HG02610 (cell line): ENCODE data around the gene DLEC1.
"Not testable (repeated sequence)": the region's sequence is repeated elsewhere in the genome, so short reads cannot be mapped to it uniquely, and the experiment has no call there.

ENCODE experiments used
- ATAC-seq: cut with Tn5 transposase; IDR thresholded peaks from one replicate; pipeline ENCODE4 v1.9.1; 2021; ENCODE audit warnings: mild to moderate bottlenecking, moderate library complexity; ENCODE audit not compliant: unreplicated experiment

DLEC1 gene

GRCh38 chr3:38017445-38018295, 21.3 kb upstream of the DLEC1 start:
- no peak for ATAC-seq

DNA sequence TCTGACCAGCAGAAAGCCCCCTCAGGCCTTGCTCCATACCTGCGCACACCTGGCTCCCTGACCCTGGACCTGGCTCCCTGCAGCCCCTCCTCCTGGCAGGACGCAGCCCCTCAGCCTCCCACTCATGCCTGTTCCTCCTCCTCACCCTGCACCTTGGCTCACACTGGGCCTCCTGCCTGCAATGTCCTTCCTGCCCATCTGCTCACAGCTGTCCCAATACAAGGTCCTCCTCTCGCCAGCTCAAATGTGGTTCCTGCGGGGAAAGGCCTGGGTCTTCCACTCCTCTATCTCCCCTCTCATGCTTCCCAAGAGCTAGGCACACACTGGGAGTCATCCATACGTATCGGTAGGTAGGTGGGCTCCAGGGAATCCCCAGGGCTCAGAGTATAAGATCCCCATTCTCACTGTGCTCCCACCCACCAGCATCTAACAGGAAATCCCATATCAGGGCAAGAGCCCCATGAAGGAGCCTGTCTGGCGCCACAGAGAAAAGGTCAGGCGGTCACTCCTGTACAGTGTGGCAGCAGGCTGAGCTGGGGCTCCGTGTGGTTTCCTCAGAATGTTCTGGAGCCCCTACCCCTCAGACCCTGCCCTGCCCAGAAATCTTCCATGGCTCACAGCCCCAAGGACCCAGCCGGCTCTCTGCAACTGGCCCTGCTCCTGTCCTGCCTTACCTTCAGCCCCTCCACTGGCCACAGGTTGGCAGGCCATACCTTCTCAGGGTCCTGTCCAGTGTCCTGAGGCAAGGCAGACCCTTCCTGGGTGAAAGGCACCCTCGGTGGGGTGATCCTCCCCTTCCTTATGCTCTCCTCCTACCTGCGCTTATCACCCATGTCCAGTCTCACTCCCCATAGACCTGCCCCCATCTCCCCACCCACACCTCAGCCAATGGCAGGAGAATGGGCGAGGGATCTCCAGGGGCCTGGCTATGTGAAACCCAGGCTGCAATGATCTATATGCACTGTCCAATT, 20.4 kb upstream of the DLEC1 start:
- no peak for ATAC-seq

GRCh38 chr3:38019658-38020341, 19.2 kb upstream of the DLEC1 start:
- no peak for ATAC-seq

- ATAC-seq: no peak
These were observed 18.7 kb upstream of the DLEC1 start for GRCh38 chr3:38020342-38020726.

DNA sequence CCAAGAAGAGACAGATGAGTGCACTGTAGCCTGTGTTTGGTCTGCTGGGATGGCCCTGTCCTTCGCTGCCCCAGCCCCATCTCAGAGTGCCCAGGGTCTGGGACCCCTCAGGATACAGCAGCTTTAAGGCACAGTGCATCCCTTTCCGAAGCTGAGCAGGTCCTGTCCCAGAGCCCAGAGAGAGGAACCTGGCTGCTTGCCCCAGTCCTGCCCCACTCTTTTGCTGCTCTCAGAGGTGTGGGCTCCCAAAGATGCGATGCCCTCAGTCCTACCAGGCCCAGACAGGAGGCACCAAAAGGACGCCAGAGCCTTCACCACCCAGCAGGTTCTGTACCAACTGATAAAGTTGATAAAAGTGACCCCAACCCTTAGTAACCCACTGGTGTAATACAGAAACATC, 17.8 kb upstream of the DLEC1 start:
- ATAC-seq: no peak

DNA sequence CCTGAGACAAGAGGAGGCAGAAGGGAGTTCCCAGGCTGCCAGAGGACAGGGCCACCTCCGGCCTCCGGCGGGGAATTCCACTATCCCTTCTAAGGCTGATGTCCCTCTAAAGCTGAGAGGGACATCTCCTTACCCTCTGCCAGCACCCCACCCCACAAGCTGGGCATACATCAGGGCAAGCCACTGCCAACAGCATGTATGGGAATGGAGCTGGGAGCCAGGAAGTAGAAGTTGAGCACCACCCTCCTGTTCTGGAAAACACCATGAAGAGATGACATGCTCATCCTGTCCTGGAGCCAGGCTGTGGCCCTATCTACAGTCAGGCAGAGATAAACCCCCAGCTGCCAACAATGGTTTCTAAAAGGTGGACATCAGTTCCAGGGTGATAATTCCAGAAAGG, 16.7 kb upstream of the DLEC1 start:
- ATAC-seq: no peak

DNA sequence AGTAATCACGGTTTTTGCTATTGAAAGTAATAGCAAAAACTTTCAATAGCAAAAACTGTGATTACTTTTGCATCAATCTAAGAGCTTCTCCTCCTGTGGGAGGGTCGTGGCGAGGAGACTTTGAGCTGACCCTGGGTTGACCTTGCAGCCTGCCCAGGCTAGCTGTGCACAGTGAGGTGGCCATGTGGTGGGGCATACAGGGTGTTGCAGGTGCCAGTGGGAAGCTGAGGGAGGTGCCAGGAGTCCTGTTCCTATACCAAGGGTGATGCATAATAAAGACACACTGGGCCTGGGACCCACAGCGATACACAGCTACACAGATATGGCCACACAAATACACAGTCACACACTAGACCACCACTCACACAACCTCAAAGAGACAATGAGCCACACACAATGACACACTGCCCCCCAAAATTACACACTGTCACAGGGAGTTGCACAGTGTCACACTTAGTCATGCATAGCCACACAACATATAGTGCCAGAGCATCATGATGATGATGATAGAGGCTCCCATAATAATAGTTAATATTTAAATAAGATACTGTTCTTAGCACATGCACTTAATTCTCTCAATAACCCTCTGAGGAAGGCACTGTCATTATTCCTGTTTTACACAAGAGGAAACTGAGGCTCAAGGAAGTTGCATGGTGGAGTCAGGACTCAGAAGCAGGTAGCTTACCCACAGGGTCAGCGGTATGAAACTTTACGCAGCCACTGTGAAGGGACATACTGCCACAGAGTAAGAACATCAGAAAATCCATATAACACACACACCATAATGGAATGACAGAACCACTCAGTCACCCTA, 15.9 kb upstream of the DLEC1 start:
- no peak for ATAC-seq

GRCh38 chr3:38026856-38027255, 12.2 kb upstream of the DLEC1 start:
- ATAC-seq: no peak

GRCh38 chr3:38027466-38028465, 11.2 kb upstream of the DLEC1 start:
- no peak for ATAC-seq

GRCh38 chr3:38028621-38029361, 10.2 kb upstream of the DLEC1 start:
- ATAC-seq: no peak

GRCh38 chr3:38029400-38030125, 9.4 kb upstream of the DLEC1 start, which contains the start of gene PLCD1:
Gene PLCD1, minus strand, starts transcription at chr3:38029642. Its CDS starts 103 bp downstream, at chr3:38029539.
- ATAC-seq: no peak

GRCh38 chr3:38030126-38031021, 8.6 kb upstream of the DLEC1 start:
- ATAC-seq: no peak

DNA sequence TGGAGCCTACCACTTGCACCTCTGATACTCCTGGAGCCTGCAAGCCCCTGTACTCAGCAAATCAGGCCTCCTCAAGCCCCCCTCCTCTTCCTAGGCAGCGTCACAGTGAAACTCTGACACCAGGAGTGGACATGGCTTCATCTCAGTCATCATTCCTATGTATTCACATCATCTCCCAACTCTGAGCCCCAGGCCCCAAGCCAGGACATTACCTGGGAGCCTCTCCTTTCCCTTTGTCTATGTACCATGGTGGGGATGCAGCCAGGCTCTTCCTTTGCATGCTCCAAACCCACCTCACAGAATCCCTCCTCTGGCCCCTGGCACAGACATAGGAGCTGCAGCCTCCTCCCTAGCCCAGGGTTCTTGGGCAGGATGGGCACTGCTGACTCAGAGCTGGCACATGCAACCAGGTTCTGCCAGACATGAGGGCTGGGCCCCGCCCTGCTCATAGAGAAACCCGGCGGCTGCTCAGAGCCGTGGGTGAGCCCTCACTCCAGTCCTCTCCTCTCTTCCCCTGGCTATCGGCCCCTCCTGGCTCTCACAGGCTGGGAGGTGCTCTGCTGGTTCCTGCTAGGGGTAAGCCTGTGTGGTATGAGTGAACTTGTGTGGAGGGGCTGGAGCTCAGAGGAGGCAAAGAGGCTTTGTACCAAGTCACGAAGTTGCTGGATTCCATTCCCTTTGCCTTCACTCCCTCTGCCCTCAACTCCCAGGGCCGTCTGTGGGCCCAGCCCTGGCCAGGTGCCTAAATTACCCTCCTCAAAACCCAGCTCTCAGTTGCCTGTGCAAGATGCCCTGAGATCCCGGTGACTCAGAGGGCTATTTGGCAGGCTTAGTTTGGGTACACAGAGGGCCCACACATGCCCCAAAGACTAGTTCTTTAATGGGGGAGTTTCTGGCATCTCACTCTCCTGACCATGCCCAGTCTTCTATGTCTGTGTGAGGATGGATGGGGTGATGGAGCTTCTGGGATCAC, 7.7 kb upstream of the DLEC1 start:
- no peak for ATAC-seq

DNA sequence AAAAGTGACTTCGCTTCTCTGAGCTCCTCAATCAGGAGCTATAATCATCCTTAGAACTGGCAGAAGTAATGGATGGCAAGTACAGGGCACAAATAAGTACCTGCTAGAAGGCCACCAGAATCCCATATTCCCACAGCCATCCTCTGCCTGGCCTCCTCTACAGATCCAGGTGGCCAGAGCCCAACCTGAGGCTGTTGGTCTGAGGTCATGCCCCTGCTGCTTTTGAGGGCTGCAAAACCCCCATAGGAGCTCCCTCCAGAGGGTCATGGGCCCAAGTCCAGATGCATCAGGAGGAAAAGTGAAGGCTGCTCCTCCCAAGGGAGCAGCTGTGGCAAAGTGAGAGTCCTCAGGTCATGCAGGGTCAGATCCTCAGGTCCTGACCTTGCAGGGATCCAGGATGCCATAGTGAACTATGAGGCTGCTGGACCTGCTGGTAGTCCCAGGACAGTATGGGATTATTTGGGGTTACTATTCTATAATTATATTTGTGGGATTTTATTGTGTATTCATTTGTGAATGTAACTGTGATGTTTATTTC, 6.6 kb upstream of the DLEC1 start:
- ATAC-seq: no peak

- ATAC-seq: not testable (repeated sequence)
These were observed 5.4 kb upstream of the DLEC1 start for GRCh38 chr3:38033586-38033985.
